Embryonic facial prominence (tissue), 1 donor: ENCODE data around the gene ETFB.
"Not testable (repeated sequence)": the region's sequence is repeated elsewhere in the genome, so short reads cannot be mapped to it uniquely, and the experiment has no call there.

Experiments used
- DNase-seq: peaks from one replicate; pipeline ENCODE4 v3.0.0-alpha.2; 2016; ENCODE audit errors: extremely low spot score

Gene ETFB

GRCh38 chr19:51365965-51366388 lies at the start of gene ETFB:
TSS of gene ETFB (minus strand) at chr19:51366388. CDS start at chr19:51366326, 62 bp downstream.
- no peak for DNase-seq

GRCh38 chr19:51415187-51415586 lies 49.0 kb upstream of the ETFB start:
- no peak for DNase-seq

GRCh38 chr19:51410950-51411748 lies 45.0 kb upstream of the ETFB start:
- no peak for DNase-seq

- DNase-seq, result no peak
These were observed 41.4 kb upstream of the ETFB start for GRCh38 chr19:51407511-51408131.

- no peak for DNase-seq
These were observed 35.9 kb upstream of the ETFB start for GRCh38 chr19:51402117-51402516.

- not testable (repeated sequence) for DNase-seq
These were observed 33.7 kb upstream of the ETFB start for GRCh38 chr19:51399936-51400335.

- no peak for DNase-seq
These were observed 33.0 kb upstream of the ETFB start for GRCh38 chr19:51399231-51399630.

- DNase-seq, result no peak
These were observed 32.0 kb upstream of the ETFB start for GRCh38 chr19:51398096-51398704.

DNA sequence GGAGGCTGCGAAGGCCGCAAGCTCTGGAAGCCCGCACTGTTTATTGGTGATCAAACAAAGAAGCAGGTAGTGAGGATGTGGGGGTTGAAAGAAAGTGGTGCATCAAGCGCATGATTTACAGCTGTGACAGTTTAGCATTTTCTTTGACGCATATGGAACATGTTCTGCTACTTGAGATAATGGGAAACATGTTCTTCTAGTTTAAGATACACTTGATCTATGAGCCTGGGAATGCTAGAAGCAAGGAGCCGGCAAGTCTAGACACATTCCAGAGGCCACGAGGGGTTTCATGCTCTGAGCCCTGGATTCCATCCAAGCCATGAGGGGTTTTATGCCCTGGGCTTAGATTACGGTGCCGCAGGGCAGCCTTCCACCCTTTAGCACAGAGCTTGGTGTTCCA lies 31.3 kb upstream of the ETFB start:
- not testable (repeated sequence) for DNase-seq

DNA sequence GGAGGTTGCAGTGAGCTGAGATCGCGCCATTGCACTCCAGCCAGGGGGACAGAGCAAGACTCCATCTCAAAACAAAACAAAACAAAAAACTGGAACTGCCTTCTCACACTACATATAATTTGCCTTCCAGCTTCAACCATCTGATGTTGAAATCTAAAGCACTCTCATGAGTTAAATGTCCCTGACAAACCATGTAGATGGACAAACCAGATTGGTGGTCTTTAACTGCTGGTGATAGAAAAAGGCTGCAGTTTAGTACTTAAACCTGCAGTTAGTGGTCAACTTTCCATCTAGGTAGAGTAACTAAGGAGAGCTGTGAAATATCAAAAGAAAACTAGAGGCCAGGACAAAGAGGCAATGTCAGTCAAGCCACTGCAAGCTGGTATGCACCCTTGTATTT lies 30.0 kb upstream of the ETFB start:
- DNase-seq, result no peak

DNA sequence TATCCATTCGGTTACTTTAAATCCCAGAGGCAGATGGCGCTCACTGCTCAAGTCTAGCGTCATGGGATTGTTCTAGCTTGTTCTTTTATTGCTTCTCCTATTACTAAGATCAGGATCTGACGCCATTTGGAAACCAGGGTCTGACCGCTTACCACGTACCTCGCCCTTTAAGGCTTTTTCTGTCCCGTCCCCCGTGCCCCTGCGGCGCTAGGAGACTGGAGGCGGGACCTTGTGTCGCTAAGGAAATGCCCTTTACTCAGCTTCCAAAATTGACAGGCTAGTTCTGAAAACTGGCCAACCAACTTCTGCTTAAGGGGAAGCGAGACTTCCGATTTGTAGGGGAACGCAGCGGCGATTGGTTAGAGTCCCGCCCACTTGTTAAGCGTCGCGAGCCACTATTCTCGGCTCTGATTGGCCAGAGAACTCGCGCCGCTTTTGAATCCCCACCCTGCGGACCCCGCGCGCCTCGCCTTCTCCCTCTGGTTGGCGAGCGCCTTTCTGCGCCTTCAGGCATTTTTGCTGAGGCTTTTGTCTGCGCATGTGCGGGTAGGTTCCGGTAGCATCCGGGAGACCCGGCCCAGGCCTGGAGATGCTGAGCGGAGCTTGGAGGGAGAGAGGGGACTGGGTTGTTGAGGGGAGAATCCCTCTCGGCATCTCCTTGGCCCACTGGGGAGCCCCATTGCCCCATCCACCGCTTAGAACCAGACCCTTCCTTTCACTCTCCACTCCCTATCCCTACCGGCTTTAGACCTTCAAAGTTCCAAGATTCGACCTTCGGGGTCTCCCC lies 28.1 kb upstream of the ETFB start:
- DNase-seq, result peak; percentile 96

DNA sequence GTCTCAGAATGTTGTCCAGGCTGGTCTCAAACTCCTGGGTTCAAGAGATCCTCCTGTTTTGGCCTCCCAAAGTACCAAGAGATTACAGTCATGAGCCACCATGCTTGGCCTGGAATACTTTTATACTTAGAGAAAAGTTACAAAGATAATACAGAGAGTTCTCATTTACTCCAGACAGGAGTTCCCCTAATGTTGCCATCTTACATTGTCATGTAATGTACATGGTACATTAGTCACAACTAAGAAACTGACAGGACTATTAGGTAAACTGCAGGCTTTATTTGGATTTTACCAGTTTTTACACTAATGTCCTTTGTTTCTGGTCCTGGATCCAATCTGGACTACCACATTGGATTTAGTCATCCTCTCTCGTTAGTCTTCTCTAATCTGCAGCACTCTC lies 26.5 kb upstream of the ETFB start:
- DNase-seq, result no peak

DNA sequence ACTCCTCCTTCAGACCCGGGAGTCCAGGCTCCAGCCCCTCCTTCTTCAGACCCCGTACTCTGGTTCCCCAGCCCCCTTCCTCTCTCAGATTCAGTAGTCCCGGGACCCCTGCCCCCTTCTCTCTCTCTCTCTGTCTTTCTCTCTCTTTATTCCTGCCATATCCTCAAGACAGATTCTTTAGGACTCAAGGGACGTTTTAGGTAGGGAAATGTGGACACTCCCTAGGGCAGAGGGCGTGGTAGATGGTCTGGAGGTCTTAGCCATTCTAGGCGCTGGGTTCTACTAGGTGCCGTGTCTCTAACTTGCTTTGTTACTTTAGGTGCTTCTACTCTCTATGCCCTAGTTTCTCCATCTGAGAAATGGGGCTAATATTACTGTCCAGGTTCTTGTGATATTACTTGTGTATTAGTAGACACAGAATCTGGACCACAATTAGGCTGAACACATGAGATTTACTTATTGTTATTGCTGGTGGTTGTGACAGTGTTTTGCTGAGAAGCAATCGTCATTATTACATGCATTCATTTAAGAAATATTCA lies 25.0 kb upstream of the ETFB start:
- DNase-seq, result no peak

DNA sequence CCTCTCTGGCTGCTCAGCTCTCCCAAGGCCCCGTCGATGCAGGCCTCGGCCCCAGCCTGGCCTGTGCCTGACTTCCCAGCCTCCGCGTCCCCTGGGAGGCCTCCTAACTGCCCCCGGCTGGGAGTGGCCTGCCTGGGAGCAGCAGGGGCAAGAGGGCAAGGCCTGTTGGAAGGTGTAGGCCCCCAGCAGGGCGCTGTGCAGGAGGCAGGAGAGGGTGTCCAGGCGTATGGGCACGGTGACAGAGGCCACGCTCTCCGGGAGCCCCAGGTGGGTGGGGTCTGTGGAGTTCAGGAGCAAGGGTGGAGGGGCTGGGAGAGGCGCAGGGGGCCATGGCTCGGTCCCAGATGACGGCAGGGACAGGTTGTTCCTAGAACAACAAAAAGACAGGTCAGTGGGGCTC lies 23.0 kb upstream of the ETFB start:
- DNase-seq, result no peak

DNA sequence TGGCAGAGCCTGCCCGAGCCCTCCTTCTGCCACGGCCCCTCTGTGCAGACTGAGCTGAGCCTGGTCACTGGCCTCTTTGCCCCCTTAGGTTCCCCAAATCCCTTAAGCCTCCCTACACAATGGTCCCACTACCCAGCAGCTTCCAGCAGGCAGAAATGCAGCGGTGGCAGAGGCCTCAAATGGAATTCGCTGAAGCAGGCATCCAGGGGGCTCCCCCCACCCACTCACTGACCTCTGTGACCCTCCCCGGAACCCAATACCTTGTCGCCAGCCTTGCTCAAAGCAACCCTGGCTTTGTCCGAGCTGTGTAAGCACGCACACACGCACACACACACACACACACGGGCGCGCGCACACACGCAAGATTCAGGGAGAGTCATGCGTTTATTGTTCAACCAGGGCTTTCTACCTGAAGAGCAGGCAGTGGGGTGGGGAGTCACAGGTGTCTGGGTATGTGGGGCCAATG lies 21.8 kb upstream of the ETFB start, which contains the start of gene LIM2:
Gene LIM2 (minus strand): TSS at position 51 of the 466 bp plus-strand sequence. CDS start 531 bp downstream, outside the sequence.
- DNase-seq, result no peak

DNA sequence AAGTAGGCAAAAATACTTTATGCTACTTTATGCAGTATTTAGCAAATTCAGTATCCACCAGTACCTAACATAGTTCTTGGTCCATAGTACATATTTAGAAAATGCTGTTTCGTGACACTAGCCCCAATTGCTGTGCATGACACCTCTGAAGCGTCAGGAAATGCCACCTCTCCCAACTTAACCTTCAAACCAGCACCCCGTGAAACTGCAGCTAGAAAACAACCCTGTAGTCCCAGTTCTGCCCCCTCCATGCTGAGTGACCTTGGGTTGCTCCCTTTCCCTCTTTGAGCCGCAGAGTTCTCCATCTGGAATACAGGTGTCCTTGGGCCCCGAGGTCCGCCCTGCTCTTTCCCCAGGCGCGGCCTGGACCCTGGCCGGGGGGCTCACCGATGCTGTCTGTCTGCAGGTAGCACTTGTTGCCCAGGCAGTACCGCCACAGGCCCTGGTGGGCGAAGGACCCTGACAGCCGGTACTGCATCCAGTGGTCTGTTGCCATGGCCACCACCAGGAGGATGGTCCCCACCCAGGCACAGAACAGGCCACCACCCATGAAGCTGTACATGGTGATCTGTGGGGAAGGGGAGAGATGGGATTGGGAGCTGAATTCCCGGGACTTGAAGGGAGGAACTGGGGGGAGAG lies 20.8 kb upstream of the ETFB start:
- no peak for DNase-seq

- no peak for DNase-seq
These were observed 15.8 kb upstream of the ETFB start for GRCh38 chr19:51382004-51382403.

- no peak for DNase-seq
These were observed 14.2 kb upstream of the ETFB start for GRCh38 chr19:51380379-51380778.

- no peak for DNase-seq
These were observed 11.2 kb upstream of the ETFB start for GRCh38 chr19:51377422-51377821.

DNA sequence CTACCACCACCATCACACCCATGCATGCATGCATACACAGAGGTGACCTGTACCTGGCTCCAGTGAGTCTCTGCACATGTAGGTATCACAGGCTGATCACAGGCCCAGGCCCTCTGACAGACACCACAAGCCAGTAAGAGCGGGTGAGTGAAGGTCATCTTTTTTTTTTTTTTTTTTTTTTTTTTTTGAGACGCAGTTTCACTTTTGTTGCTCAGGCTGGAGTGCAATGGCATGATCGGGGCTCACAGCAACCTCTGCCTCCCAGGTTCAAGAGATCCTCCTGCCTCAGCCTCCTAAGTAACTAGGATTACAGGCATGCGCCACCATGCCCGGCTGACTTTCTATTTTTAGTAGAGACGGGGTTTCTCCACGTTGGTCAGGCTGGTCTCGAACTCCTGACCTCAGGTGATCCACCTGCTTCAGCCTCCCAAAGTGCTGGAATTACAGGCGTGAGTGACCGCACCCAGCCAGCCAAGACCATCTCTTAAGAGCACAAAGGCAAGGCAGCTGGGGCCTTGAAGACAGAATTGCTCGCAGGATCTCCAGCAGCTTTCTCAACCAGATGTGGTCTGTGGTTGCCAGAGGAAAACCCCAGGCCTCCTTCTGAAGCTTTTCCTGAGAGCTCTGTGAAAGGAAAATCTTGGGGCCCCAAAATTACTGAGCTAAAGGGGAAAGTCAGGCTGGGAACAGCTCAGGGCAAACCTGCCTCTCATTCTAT lies 9.5 kb upstream of the ETFB start:
- DNase-seq, result no peak
